Endometrial microvascular endothelial cells (primary cell): ENCODE results near the gene KLF12. TPM values are rescaled to one million over a fixed set of nuclear protein-coding genes. Genes with fewer than 3 reads are reported as not detected.

Experiments
- in situ Hi-C: cut with HindIII; loops from 2 replicates; pipeline ENCODE4 v1.10.0; 2017; ENCODE audit warnings: low sequenced_read_pairs, low pct_unique_long_range_greater_than_20kb; ENCODE audit errors: inconsistent ontology term
- total RNA-seq: library from RNA; depleted of rRNA; stranded (reverse); fragments of >200 nt; gene quantifications from one replicate; pipeline ENCODE4 v1.2.3, GENCODE V29; 2015; ENCODE audit errors: inconsistent ontology term

The KLF12 gene
- total RNA-seq, 1 donor from 2014 or later = 5.8 TPM

DNA sequence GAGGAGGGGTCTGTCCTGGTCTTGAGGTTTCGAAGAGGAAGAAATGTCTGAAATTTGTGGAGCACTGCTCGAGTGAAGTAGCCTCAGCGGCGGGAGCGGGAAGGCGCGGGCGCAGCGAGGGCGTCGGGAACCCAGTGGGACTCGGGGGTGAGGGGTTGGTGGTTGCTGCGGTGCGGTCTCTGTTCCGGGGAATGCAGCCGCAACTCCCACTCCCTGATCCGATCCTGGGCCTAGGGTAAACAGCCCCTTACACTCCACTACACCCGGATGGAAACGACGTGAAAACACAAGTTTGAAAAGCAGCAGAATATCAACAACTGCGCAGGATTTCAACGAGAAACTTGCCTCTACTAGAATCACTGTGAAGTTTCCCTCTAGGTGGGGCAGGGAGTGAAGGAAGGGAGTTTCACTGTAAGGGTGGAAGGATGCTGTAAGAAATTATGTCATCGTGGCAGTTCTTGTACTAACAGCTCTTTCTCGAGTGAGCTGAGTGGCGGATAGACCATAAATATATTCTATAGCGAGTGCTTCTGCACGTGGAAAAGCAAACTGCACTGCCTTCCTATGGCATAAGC, 2.0 kb upstream of the KLF12 start:
- in situ Hi-C loops = no loop called here

DNA sequence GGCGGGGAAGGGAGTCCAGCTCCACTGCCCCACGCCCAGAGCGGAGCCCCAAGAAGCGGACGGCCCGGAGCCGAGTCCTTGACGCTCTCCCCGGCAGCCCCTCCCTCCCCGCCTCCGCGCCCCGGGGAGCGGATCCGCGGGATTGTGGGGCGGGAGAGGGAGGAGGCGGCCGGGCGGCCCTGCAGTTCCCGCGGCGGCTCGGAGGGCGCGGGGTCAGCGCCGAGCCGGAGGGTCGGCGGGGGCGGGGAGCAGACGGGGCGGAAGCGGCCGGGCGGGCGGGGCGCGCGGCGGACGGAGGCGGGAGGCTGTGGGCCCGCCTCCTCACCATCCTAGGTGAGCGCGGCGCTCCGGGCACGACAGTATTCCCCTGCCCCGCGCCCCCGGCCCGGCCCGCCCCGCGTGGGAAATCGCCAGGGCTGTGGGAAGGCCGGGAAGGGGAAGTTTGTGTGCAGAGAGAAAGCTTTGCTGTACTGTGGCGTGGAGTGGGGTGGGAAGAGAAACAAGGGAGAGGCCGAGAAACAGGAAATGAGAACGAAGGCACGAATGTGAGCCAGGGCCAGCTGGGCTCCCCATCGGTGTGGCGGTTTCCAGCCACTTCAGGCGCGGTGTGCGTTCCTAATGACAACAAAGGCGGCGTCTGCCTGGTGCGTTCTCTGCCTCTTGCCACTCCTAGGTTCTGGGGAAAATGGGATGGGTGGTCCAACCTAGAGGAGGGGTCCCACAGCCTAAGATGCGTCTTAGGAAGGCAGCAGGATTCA, 1.3 kb upstream of the KLF12 start:
- in situ Hi-C loops = no loop called here

DNA sequence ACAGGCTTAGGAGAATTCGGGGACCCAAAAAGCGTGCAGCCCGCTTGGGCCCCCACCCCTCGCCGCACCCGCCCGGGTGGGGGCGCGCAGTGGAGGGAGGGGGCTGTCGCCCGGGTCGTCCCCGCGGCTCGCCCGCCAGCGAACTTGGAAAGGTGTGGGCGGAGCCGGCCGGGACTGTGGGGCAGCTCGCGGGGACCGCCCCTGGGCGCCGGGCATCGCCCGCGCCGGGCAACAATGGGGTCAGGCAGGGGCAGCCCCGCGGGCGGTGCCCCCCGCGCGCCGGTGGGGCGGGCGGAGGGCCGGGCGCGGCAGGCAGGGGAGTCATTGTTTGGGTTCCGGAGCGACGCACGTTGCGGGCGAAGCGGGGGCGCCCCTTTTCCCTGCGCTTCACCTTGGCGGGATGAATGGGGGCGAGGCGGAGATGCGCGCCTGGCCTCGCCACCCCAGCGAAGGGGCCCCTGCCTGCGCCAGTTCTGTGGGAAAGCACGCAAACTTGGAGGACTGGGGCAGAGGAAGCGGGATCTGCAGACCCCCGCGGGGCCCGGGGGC, 647 bp upstream of the KLF12 start:
- in situ Hi-C loops = no loop called here

DNA sequence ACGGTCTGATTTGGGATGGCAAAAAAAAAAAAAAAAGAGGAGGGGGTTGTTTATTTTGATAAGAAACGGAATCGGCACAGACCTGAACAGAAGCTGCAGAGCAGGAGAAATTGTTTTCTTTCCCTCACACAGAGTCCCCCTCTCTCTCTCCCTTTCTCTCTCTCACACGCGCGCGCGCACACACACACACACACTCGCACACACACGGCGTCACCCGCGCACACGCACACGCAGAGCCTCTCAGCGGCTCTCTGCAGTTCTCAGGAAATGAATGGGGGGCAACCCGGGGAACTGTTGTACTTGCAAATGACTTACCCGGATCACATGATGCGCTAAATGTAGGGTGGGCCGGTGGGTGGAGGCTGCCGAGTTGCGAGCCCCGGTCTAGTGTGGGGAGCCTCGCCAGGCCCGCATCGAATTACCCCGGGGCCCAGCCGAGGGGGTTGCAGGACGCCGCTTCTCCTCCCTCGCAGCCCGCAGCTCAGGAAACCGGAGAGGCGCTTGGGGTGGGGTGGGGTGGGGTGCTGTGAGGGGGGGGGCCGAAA, 475 bp downstream of the KLF12 start:
- in situ Hi-C loops = no loop called here

DNA sequence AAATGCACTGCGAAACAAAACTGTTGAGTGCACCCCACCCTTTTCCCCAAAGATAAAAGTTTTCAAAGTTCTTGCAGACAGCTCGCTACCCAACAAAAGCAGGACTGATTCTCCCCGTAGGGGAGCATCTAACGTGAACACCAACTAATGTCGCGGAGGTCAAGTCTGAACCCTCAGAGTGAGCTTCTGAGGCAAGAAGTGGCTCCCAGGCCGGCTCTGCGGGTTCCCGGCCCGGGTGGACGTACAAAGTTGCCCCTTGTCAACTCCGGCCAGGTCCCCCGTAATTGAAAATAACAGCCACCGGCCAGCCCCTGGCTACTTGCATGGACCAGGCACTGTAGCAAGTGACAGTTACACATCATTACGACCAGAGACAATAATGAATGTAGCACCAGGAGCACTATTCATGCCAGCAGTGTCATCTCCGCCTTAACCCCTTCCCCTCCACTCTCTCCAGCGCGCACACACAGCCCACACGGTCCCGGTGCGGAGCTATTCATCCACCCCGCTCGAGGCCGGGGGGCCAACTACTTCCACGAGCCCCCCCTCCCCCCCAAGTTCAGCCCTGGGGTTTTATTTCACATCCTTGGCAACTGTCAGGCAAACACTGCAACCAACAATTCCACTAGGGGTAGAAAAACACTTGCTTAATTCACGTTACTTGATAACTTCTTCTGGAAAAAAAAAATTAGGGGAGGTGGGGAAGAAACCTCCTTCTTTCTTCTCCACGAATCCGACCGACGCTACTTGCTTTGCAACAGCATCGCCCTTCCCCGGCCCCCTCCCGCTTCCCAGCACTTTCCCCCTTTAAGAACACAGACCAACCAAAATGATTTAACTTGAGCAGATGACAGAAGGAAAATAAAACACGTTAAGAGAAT, 1.2 kb downstream of the KLF12 start:
- in situ Hi-C loops = no loop called here

DNA sequence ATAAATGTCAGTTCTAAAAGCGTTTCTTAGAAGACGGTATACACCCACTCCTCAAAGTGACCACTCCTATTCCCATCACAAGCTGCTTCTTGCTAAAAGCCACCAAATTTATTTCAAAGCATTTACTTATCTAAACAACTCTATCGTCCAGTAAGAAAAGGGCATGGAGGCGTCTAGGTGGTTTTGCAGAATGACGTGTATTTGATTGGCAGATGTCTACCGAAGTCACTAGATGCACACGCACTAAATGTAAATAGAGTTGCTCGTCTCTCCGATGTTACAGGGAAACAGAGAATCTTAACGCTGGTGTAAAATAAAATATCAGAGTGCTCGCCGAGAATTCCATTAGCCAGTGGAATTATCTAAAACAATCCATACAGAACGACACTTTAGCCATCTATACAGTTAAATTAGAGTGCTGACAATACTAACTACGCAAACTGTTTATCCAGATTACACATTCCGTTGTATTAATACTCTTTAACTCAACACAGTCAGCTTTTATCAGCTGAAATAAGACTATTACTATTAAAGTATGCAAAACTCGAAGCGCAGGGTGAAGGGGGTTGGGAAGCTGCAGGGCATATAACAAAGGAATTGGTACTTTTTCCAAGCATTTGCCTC, 1.9 kb downstream of the KLF12 start:
- in situ Hi-C loops = no loop called here

DNA sequence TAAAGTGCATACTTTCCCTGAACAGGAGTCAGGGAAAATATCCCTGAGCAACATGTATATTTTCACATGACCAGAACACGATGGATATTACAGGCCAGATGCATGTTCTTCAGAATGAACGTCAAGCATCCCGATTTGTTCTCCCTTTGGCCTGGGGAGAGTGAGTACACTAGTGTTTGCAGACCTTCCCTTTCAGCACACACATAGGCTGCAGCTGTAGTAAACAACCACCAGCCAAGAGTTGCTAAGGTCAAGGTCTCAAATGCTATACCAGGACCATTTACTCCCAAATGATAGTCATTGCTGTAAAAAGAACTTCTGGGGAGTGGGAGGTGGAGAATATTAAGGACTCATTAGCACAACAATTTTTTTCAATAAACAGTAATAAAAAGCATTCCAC, 3.0 kb downstream of the KLF12 start:
- in situ Hi-C loops = no loop called here

DNA sequence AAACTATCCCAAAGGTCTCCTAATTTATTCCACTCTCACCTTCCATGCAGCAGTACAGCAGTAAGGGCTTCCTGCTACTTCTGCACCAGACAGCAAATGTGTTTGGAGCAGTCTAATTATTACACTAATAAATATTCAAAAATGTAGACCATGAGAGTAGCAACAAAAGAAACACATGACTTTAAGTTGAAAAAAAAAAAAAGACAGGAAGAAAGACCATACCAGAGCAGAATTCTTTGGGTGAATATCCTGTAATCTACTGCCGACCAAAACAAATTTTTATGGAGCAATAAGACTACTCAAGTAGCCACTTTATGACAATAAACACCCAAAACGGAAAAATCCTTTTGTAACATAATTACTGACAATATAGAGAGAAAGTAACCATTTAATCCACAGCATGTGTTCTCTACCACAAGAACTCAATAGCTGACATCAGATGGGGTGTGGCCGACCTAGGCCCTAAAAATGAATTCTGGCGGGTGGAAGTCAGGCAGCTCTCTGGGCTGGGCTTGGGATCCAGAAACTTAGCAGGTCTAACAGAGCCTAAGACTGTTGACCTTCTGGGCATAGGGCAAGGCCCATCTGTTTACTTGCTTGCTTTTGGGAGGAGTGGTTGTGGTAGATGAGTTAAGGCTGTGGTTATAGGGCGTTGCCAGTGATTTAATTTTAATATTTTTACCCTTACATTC, 4.6 kb downstream of the KLF12 start:
- in situ Hi-C loops = no loop called here

DNA sequence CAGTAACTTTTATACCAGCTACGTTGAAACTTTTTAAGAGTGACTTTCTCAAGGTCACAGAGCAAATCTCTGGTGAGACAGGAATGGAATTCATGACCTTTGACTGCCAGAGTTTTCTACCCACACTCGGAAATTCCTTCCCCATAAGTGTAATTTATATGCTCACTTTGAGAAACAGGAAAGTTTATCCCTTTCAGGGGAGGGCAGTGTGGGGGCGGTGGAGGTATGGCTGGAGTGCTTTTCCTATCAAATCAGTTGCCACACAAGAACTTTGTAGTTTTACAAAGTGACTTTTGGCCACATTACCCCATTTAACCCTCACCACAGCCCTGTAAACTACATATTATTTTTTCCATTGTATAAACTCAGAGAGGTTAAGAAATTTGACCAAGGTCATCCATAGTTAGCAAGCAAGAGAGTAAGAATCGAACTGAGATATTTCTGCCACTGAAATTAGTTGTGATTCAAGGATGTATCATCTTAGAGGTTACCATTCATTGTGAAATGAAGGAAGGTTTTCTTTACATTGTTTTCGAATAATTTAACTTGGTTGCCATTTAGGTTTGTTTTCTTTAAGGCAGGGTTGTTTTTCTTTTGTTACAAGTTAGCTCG, 5.9 kb downstream of the KLF12 start:
- in situ Hi-C loops = no loop called here

DNA sequence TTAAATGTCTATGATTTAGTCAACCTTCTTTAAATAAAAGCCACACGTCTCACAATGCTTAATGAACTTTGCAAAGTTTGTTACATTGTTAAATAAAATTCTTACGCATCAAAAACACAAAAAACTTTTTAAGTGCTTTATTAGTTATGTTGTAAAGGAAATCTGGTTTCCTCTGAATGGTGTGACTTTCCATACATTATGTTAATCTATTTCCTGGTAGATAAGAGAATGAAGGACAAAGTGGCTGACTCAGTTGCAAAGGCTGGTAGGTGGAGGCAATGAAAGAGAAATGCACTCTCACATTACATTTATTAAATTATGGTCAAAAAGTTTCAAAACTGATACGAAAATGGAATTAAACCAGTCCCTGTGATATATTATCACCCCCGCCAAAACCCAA, 15.9 kb downstream of the KLF12 start:
- in situ Hi-C loops = no loop called here

DNA sequence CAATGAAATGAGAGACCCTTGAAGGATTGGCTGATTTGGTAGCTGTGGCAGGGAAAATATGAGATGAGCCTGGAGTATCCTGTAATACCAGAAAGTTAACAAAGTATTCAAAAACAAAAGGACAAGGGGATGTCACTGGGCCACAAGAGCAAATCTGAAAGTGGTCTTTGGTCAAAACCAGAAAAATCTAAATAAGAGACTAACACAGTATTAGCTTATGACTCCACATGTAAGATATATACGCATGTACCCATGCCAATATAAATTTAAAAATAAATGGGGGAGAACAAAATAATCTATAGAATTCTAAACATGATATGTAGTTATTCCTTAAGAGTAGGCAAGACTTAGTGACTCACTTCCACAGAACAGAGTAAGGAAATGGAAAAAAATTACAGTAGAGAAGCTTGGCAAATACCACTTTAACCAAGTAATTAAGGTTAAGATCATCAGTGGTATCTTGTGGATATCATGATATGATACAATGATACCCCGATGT, 16.9 kb downstream of the KLF12 start:
- in situ Hi-C loops = no loop called here

DNA sequence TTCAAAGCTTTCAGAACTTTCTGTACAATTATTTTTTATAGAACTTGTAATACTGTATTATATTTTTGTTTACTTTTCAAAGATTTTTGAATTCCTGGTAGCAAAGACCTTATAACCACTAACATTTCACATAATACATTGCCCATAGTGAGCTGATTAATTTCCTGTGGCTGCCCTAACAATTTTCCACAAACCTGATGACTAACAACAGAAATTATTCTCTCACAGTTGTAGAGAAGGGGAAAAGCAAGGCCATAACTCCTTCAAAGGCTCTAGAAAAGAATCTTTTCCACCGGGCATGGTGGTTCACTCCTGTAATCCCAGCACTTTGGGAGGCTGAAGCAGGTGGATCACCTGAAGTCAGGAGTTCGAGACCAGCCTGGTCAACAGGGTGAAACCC, 19.1 kb downstream of the KLF12 start:
- in situ Hi-C loops = no loop called here

DNA sequence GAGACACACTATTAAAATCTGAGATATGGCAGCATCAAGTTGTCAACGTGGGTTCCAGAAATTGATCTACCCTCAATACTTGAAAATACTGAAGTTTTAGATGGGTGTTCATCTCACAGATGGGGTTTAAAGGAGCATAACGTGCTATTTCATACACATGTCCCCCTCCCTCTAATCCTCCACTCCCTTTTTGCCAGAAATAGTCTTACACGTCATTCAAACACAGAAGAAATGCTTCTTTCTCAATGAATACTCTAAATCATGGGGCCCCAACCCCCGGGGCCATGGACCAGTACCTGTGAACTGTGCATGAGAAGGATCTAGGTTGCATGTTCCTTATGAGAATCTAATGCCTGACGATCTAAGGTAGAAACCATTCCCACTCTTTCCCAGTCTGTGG, 19.6 kb downstream of the KLF12 start:
- in situ Hi-C loops = no loop called here

DNA sequence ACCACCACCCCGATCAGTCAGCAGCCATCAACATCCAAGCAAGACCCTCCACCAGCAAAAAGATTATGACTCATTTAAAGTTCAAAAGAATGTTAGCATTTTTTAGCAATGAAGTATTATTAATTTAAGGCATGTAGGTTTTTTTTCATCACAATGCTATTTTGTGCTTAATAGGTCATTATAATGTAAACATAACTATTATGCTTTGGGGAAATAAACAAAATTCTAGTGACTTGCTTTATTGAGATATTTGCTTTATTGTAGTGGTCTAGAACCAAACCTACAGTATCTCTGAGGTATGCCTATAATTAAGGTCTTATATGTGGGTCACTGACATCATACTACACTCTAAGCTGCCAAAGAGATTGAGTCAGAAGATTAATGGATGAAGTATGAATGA, 20.0 kb downstream of the KLF12 start:
- in situ Hi-C loops = no loop called here

DNA sequence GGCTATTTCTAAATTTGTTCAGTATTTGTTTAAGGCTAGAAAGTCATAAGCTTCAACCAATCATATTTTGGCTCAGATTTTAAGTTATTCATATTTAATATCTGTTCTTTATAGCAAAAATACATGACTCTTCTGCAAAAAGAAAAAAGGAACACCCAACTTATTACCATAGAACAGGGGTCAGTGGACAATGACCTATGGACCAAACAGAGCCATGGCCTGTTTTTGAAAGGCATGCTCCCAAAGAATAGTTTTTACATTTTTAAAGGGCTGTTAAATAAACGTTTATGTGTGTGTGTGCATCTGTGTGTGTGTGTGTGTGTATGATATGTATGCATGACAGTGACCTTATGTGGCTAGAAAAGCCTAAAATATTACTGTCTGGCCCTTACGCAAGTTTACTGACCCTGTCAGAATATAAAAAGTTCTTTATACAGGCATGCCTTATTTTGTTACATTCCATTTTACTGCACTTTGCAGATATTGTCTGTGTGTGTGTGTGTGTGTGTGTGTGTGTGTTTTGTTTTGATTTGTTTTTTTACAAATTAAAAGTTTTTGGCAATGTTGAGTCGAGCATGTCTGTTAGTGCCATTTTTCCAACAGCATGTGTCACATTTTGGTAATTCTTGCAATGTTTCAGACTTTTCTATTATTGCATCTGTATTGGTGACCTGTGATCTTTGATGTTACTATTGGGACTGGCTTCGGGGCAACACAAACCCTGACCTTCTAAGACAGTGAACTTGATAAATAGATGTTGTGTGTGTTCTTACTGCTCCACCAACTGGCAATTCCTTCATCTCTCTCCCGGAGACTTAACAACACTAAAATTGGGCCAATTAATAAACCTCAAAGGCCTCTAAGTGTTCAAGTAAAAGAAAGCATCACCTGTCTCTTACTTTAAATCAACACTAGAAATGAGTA, 22.0 kb downstream of the KLF12 start:
- in situ Hi-C loops = no loop called here

DNA sequence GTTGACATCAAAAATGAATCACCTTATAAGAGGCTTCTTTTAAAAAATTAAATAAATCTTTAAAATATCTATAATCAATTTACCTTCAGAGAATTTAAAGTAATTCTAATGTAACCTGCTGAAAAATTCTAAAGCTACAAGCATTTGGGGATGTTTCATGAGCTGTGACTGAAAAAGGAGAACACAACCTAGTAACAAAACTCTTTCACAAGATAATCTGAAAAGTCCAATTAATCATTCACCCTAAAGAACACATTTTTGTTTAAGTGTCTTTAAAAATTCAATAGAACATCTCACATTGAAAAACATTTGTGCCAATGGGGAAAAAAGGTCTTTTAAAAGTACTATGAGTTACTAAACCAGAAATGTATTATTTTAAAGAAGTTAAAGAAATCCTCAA, 22.8 kb downstream of the KLF12 start:
- in situ Hi-C loops = no loop called here

DNA sequence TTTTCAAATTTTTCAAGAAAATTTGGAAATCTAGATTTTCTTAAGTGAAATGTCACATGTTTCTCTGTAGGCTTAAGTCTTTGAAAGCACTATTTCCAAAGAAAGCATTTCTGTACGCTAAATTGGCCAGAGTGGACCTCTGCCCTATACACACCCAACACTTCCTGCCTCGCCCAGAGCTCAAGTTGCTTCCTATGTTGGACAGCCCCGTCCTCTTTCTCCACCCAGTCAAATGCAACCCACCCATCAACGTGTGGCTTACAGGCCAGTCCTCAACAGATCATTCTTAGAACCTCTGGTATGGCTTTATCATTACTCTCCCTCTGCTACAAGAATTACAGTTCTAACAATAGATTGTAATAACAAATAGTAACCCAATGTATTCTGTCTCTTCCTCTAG, 24.2 kb downstream of the KLF12 start:
- in situ Hi-C loops = no loop called here
